NCI-H446 (cell line): ENCODE measurements around the gene VPS16.

ENCODE experiments used
- DNase-seq, 2 experiments: peaks; one replicate each; lab custom pipeline; 2025; lab: John Stamatoyannopoulos, UW

Gene VPS16

DNA sequence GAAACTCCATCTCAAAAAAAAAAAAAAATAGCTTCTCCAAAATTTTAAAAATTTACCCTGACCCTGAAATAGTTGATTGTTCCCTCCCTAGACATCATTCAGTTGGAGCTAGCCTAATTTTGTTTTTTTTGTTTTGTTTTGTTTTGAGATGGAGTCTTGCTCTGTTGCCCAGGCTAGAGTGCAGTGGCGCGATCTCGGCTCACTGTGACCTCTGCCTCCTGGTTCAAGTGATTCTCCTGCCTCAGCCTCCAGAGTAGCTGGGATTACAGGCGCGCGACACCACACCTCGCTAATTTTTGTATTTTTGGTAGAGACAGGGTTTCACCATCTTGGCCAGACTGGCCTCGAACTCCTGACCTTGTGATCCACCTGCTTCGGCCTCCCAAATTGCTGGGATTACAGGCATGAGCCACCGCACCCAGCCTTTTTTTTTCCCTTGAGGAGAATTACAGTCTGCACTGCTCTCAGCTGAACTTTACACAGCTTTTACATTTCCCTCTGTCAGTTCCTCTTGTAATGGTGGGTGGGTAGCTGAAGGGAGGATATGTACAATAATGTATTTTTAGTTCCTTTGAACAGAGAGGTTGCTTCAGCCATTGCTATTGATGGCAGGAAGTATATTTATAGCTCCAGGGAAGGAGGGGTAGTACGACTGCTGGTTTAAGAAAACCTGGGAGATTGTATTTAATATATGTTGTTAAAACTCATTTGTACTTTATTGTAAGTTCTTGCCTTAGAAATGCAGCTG, 60.5 kb downstream of the VPS16 start:
- no peak for DNase-seq

DNA sequence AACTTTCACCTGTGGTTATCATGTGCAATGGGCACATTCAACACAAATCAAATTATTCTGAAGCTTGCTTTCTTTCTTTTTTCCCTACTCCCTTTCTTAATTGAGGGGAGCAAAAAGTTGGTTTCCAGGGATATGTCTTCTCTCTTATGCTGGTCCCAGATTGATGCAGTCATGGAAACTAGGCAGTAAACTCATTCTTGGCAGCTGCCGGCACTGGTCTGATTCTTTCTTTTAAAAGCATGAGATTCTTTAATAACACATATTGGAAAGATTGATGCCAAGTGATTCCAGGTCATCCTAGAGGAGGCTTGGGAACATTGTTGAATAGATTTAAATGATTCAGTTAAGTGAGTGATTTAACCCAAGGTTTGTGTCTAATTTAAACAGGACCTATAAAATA, 61.7 kb downstream of the VPS16 start:
- DNase-seq, result no peak

GRCh38 chr20:2902818-2903217, 62.3 kb downstream of the VPS16 start:
- DNase-seq, result no peak

- no peak for DNase-seq
These were observed 63.1 kb downstream of the VPS16 start for GRCh38 chr20:2903686-2904085.

- DNase-seq, result no peak
These were observed 67.0 kb downstream of the VPS16 start for GRCh38 chr20:2907519-2907918.

DNA sequence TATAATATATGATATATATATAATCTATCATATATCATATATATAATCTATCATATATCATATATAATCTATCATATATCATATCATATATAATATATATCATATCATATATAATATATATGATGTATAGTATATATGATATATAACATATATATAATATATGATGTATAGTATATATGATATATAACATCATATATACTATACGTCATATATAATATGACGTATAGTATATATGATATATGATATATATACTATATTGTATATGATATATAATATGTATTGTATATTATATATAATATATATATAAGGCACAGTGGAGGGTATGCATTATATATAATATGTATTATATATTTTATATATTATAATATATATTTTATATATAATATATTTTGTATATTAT, 69.4 kb downstream of the VPS16 start:
- DNase-seq, result no peak

GRCh38 chr20:2911200-2911599, 70.7 kb downstream of the VPS16 start:
- DNase-seq, result no peak

DNA sequence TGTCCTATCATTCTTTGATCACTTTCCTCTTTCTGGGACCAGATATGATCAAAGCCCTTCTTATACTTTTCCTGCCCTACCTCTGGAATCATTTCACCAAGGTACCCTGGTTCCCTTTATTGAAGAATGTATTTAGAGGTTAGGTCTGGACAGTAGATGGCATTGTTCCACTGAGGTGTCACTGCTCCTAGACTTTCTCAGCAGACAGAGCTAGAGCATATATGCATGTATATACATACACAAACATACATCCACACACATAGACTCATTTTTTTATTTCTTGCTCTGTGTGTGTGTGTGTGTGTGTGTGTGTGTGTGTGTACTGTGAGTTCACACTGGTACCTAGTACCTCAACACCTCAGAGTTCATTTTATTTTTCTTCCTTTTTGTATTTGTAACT, 73.6 kb downstream of the VPS16 start:
- DNase-seq, result no peak
